HG03095 (cell line): ENCODE results near the gene BCR.

Experiments
- ATAC-seq: cut with Tn5 transposase; IDR thresholded peaks from one replicate; pipeline ENCODE4 v1.9.1; 2021; ENCODE audit warnings: moderate library complexity; ENCODE audit not compliant: unreplicated experiment

Gene BCR

DNA sequence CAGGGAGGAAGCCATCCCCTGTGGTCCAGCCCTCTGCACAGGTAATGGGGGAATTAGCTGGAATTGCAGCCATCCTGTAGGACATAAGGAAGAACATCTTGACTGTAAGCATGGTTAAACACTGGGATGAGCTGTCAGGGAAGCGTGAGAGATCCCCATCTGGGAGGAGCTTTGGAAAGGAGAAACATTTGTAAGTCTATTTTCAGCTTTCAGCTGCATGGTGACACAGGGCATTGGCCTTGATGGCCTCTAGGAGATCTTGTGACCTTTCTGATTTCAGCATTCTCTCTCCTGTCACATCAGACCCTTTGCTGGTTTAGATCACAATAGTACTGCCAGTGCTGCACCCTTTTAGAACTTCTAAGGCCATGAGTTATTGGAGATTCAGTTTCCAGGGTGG is 47.1 kb downstream of the BCR start:
- no peak for ATAC-seq

DNA sequence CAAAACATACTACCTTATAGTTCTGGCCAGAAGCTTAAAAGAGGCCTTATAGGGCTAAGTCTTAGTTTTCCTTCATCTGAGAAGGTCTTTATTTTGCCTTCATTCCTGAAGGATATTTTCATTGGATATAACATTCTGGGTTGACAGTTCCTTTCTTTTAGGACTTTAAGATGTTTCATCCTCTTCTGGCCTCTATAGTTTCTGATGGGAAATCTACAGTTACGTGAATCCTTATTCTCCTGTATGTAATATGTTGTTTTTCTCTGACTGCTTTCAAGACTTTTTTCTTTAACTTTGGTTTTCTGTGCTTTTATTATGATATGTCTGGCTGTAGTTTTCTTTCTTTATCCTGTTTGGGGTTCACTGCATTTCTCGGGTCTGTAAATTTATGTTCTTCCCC is 48.2 kb downstream of the BCR start:
- ATAC-seq, result no peak

DNA sequence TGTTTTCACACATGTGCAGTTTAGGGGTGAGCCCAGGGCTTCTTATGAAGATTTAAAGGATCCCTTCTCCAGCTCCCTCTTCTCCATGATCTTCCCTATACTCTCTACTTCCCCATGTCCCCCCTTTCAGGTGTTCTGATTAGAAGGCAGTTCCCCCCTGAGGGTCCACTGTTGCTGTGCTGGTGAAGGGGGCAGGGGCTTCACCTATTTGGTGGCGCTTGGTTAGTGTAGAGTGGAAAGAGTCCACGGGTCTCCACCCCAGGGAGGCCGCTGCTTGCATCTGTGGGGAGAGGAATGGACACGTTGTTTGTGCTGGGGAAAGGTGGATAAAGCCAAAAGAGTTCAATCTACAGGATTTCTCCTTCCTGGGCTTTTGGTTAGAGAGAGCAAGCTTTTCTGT is 49.3 kb downstream of the BCR start:
- ATAC-seq, result no peak

DNA sequence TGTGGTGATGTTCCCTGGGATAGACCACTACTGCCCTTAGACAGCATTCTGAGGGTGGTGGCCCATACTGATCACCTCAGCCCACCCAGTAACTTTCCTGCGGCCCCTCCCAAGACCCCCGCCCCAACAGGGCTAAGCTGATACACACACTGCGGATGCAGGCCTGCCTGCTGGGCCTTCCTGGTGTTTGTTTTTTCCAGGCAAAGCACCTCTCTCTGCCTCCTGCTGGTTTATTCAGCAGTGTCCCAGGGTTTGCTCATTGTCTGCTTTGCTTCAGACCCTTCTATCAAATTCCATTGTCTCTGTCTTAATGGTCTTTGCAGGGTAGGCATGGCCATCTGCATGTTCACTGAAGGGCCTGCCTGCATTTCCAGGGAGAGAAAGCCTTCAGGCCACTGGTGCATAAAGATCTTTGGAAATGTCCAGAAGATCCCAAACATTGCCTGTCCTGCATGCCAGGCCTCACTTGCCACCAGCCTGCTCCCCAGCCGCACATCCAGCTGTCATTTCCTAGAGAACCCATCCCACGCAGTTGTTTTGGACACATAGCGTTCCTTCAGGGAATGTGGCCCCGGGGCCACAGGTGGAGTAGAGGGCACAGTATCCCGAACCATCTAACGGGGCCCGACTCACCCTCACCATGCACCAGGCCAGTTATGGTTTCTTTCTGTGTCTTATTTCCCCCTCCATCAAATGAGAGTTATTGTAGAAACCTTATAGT is 50.2 kb downstream of the BCR start:
- ATAC-seq, result no peak

DNA sequence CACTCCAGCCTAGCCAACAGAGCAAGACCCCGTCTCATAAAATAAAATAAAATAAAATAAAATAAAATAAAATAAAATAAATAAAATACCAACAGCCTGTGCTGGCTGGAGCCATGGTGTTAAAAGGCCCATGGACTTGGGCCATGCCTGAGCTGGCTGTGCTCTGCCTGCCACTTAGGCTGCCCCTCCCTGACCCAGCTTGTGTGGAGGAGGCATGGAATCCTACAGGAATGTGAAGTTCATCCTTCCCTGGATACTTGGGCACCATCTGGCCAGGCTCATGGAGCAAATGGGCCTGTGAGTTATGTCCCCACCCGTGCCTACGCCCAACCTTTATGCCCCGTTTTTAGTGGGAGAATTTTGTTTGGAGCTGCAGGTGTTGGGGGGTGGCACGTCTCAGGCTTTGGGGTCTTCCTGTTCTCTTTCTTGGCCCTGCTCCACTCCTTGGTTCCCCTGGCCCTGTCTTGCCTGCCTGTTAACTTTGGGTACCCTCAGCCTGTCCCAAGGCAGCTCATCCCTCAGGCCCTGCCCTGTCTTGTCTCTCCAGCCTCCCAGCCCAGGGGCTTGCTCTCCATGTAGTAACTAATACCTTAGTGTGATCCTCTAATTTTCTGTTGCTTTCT is 51.3 kb downstream of the BCR start:
- ATAC-seq, result no peak

DNA sequence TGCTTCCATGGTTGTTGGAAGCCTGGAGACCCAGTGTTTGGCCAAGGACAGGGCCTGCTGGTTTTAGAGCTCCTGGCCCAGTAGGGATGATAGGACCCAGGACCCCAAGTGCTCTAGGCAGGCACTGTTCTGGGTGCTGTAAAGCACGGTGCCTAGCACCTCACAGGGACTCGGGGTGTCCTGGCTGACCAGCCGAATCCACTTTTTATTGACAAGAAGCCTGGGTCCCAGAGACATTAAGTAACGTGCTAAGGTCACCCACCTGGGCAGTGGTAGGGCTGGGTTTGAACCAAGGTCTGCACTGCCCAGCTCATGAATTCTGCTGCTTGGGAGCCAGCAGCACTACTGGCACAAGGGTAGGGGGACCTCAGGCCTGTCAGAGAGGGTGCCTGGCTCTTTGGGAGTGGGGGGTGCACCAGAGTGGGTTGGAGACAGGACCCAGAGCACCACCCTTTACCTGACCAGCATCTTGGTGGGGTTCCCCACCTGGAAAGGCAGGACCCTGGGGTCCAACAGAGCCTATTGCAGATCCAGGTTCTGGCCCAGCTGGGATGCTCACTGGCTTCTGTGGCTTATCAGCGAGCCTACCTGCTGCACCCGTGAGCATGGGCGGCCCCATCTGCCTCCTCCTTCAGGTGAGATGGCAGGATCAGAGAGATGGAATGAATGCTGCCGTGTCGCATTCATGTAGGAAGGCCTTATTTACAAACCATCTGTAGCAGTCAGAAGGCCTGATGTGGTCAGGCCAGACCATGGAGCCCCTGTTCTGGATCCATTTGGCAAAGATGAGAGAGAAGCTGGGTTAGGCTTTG is 52.0 kb downstream of the BCR start:
- ATAC-seq, result no peak

DNA sequence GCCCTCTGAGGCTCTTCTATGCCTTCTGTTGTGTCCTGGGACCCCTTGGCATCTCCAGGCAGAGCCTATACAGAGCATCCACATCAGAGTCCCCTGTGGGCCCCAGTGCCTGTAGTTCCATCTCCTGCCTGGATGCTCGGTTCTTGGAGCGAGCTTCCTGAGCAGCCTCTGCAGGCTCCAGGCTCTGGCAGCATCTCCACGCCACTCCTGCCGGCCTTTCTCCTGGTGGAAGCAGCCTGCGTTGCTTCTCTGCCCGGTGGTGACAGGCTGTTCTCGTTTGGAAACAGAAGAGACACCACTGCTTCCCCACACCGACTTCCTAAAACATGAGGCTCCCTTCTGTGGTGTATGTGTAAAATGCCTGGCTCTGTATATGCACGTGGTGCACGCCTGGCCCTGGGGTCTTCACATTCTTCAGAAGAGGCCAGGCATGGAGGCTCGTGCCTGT is 52.8 kb downstream of the BCR start:
- ATAC-seq, result no peak

DNA sequence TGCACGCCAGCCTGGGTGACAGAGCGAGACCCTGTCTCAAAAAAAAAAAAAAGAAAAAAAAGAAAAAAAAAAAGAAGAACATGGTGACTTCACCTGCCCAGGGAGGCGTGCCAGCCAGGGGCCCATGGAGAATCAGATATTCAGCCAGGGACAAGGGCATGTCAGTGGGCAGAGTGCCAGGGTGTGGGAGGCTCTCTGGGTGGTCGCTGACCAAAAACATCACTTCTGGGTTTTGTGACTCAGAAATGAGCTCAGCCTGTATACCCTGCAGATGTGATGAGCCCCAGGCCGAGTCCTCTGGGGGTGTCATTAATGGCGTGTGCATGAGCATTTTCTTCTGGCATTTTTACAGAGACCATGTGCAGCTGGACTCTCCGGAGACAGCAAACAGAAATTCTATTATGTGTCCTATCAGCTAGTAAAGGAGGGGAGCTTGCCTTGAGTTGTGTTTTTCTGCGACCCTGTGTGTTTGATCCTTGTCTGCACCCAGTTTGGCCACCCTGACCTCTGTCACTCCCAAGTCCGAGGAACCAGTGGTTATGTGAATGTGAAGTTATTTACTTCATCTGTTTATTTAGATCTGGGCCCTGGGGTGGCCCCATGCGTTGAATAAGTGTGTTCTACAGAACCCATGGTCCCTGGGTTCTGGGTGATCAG is 53.6 kb downstream of the BCR start:
- ATAC-seq, result no peak

DNA sequence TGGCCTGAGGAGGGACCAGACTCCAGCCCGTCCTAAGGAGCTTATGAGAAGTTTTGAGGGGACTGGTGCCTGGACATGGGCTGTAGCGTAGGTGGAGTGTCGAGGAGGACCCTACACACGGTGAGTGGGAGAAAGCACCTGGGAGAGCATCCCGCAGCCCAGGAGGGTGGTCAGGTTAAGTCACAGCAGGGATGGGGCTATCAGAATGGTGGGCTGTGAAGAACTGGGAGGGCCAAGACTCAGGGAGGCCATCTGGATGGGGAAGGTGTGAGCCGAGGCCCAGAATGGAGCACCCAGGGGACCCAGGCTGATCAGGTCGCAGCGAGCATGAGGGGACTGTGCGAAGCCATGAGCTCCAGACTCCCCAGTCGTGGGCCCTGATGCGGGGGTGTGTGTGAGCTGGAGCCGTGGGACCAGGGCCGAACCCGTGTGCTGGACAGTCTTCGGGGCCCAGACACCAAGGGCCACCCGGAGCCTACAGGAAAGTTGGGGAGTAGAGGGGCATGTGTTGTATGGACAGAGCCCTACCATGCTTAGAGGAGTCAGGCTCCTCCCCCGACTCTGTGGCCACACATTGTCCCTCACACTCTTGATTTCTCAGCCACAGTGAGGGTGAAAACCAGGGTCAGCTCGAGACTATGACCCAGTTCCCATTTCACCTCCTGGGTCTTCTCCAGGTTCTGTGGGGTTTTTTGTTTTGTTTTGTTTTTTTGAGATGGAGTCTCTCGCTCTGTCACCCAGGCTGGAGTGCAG is 54.3 kb downstream of the BCR start:
- no peak for ATAC-seq

DNA sequence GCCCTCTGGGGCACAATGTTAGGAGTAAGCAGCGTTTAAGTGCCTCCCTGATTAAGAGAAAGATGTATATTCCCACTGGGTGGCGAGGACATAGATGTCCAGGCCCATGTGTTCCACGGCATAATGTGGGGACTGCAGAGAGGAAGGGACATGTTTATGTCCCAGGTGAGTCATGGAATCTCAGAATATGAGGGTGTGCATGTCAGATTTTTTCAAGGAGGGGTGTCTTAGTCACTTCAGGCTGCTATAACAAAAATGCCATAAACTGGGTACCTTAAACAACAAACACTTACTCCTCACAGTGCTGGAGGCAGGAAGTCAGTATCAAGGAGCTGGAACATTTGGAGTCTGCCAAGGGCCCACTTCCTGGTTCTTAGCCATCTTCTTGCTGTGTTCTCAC is 55.1 kb downstream of the BCR start:
- no peak for ATAC-seq

DNA sequence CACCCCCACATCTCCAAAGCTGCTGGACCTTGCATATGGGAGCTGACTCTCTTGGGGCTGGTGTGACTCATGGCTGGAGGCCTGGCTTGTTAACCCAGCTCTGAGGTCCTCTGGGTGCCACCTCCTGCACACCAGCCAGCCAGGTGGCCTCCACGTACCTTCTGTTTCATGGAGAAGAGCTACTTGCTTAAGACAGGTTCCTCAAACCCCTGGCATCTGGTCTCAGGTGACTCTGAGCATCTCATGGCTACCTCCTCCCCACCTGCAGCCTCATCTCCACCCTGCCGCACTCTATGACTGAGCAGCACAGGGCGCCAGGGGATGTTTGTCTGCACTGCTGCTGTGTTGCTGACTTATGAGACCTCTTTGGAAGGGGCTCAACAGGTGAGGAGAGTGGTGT is 55.7 kb downstream of the BCR start:
- no peak for ATAC-seq

DNA sequence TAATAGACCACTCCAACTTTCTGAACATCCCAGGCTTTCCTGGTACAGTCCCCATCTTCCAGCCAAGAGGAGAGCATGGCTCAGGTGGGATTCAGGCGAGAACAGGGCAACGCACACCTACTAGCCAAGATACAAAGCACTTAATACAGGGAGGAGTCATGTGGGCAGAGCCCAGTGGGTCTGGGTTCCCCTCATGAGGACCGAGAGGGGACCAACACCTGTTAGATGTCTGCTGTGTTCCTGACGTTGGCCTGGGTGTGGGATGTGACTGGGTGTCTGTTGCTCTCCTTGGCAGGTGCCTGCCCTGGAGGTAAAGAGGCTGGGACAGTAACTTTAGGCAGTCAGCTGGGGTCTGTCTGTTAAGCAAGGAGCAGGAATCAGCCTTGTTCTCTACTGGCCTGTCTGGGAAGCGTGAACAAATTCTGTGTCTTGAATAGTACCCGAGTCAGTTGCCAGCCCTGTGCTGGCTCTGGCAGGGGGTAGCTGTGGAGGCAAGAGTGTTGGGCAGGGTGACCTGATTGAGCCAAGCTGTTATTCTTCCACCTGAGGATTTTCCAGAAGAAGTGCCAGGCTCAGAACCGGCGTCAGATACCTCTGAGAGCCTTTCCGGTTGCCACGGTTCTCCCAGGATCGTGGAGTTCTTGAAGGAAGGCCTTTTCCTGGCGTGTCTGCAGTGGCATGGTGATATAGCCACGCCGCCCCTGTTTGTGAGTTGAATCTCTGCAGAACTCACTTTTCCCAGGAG is 56.3 kb downstream of the BCR start:
- no peak for ATAC-seq

DNA sequence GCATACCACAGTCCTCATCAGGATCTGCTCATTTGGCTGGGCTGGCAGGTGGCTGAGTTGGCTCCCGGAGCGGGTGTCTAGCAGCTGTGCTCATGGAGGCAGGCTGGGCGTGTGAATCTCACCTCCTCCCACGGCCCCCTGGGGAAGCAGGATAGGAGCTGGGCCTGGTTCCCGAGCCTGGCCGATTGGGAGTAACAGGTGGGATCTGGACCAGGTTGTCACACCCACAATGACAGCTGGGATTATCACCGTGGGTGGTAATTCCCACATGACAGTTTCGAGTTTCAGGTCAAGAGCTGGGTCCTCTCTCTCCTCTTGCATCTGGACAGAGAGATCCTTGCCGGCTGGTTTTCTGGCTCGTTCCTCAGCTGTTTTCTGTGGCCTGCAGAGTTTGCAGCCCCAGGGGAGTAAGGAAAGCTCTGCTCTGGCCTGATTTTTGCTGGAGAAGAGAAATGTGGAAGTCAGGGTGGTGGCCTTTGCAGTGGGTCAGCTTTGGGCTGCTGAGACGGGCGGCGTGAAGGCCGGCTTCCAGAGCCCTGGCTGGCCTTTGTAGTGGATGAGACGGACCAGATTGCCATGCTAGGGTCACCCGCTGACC is 57.0 kb downstream of the BCR start:
- ATAC-seq, result no peak

DNA sequence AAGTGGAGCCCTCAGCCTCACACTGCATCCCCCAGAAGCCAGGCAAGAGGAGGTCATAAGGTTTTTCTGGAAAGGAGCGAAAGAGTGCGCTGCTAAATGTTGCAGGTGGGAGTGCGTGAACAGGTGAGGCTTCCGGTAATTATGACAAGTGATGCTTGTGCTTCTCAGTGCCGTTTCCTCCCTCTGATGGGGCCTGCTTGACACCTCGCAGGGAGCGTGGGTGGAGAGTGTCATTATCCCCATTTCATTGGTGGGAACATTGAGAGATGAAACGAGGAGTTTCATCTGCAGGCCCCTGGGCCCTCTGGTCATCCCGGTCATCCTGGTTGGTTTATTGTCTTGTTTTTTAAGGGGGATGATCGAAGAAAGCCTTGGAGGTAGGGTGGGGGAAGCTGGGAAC is 57.5 kb downstream of the BCR start:
- no peak for ATAC-seq

DNA sequence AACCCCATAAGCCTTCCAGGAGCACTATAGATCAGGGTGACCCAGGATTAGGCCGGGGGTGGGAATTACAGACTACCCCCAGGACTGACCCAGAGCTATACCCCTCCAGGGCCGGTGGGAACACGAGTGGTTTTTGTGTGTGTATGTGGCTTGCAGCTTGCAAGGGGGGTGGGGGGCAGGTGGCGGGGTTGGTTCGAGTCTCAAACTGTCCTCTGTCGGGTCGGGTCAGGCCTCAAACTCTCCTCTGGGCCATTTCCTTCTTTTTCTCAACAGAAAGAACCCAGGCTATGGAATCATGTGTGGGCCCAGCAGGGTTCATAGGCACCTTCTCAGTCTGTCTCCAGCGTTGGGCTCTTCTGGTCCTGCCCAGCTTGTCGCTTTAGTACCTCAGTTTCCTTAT is 58.4 kb downstream of the BCR start:
- no peak for ATAC-seq

DNA sequence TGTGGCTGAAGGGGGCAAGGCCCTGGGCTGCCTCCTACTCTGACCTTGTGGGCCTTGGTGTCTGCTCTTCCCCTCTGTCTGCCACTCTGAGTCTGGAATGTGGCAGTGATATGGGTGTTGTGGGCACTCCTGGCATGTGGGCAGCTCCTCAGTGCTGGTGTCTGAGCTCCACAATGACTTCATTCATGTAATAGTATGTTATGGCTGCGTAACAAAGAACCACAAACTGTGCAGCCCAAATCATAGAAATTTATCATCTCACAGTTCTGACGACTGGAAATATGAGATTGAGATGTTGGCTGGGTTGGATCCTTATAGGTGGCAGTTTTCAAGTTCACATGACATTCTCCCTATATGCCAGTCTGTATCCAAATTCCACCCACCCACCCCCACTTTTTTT is 59.1 kb downstream of the BCR start:
- ATAC-seq, result no peak

DNA sequence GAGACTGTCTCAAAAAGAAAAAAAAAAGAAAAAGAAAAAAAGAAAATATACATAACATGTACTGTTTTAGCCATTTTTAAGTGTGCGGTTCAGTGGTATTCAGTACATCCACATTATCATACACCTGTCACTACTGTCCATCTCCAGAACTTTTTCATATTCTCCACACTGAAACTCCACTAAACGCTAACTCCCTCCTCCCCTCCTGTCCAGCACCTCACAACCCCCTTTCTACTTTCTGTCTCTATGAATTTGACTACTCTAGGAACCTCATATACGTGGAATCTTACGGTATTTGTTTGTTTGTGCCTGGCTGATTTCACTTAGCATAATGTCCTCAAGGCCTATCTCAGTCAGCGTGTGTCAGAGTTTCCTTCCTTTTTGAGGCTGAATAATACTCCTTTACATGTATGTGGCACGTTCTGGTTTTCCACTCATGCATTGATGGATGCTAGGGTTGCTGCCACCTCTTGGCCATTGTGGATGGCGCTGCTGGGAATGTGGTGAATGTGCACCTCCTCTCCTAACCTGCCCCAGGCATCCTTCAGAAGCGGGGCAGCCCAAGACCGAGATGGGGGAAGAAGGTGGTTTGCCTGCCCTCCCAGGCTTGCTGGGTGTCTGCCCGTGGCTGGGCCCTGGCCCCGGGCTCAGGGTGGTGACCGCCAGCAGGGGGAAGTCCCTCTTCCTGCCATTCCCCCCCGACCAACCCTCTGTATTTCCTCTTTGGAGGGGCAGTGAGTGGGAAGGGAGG is 60.5 kb downstream of the BCR start:
- ATAC-seq, result no peak

DNA sequence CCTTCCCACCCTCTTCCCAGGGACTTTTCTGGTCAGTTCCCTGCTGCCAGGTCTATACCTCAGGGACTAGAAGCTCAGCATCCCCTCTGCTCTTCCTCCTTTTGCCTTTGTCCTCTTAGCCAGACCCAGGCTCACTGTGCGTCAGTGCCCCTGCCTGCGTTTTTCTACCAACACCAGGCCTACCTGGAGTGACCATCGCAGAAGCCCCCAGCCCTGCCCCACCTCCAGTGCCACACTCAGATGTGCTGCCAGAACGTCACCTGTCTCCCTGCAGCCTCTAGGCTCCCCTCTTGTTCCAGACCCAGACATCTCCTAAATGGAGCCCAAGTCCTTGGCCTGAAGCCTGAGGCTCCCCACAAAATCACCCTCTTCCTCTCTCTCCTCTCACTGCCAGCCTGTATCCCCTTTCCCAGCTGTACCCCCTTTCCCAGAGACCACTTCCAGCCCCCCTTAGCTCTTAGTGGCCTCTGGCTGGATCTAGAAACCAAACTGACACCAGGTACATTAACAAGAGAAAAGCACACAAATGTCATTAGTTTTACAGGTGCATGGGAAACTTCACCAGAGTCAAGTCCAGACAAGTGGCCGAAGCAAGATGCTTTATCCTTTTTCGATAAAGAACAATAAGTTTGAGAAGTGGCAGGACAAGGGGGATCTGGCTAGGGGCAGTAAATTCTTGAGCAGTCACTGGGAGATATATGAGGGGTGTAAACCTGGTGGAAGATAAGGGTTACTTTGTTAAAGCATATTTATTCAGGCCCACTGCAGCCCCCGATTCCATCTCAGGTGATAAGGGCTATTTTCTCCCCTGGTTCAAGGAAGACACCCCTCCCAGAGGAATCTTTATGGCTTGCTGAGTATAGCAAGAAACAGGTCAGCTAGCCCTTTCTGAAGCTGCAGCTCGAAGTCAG is 61.5 kb downstream of the BCR start:
- ATAC-seq, result no peak
